HG03095 (cell line): Measurements from ENCODE around the gene CFAP43.
"Not testable (repeated sequence)": the region's sequence is repeated elsewhere in the genome, so short reads cannot be mapped to it uniquely, and the experiment has no call there.

Experiments used
- ATAC-seq: cut with Tn5 transposase; IDR thresholded peaks from one replicate; pipeline ENCODE4 v1.9.1; 2021; ENCODE audit warnings: moderate library complexity; ENCODE audit not compliant: unreplicated experiment

Gene CFAP43

GRCh38 chr10:104230490-104230889, 1.7 kb downstream of the CFAP43 start:
- ATAC-seq: no peak

- ATAC-seq: no peak
Measured at GRCh38 chr10:104223304-104223703, 8.9 kb downstream of the CFAP43 start.

GRCh38 chr10:104220522-104220921, 11.6 kb downstream of the CFAP43 start:
- no peak for ATAC-seq

DNA sequence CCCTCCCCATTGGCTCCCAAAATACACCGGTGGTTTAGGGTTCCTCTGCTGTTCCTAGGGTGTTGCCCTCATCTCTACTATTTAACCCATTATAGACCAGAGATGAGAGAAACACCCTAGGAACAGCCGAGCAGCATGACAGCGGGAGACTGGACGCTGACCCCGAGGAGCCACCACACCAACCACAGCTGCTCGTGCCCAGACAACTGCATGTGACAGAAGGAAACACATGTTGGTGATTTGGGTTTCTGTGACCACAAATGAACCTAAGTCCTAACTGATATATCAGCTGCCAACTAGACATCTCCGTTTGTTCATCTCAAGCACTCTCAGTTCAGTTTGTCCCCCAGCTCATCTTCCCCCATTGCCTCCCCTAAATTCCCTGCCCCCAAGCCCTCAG, 13.4 kb downstream of the CFAP43 start:
- no peak for ATAC-seq

- ATAC-seq: no peak
Measured at GRCh38 chr10:104216631-104217030, 15.5 kb downstream of the CFAP43 start.

DNA sequence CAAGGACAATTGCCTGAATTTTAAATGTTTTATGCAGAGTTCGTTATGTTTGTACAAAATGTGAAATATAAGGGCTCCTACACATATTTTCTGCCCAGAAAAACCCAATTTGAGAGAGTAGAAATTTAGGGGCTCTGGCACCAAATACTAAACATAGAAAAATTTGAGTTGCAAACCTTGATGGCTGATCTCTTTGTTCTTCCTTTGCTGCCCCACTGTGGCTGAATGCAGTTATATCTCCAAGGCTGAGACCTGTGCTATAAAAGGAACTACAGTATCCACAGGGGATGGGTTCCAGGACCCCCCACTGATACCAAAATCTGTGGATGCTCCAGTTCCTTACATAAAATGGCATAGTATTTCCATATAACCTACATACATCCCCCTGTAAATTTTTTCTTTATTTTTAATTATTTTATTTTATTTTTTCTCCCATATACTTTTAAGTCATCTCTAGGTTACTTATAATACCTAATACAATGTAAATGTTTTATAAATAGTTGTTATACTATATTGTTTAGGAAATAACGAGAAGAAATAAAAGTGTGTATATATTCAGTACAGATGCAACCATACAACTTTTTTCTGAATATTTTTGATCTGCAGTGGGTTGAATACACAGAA, 22.5 kb downstream of the CFAP43 start:
- ATAC-seq: no peak

- ATAC-seq: no peak
Measured at GRCh38 chr10:104208730-104209129, 23.4 kb downstream of the CFAP43 start.

DNA sequence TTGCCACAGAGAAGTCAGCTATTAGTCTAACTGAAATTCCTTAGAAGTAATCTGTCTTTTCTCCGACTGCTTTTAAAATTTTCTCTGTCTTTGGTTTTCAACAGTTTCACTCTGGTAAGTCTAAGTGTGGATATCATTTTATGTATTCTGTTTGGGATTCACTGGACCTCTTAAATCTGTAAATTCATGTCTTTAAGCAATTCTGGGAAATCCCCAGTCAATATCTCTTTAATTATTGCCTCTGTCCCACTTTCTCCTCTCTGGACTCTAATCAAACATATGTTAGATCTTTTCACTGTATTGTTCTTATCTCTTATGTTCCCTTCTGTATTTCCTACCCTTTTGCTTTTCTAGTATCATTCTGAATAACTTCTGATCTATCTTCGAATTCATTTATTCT, 29.9 kb downstream of the CFAP43 start:
- ATAC-seq: no peak

GRCh38 chr10:104201636-104202035, 30.5 kb downstream of the CFAP43 start:
- no peak for ATAC-seq

- ATAC-seq: no peak
Measured at GRCh38 chr10:104199567-104199966, 32.6 kb downstream of the CFAP43 start.

- ATAC-seq: no peak
Measured at GRCh38 chr10:104197364-104197763, 34.8 kb downstream of the CFAP43 start.

DNA sequence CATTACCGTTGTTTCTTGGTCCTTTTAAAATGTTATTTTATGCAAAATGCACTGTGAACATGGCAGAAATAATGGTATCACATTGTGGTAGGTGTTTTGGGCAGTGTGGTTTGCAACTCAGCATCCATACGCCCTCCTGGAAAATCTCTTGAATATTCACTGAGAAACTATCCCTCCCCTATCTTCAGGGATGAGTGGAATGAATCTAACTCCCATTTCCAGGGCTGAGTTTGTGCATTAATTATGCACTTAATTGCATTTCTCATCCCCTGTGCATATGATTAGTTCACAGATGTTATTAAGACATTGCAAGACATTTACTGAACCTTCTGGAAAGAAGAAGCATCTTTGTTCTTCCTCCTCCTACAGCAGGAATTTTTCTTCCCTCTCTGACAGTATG, 36.5 kb downstream of the CFAP43 start:
- ATAC-seq: no peak

DNA sequence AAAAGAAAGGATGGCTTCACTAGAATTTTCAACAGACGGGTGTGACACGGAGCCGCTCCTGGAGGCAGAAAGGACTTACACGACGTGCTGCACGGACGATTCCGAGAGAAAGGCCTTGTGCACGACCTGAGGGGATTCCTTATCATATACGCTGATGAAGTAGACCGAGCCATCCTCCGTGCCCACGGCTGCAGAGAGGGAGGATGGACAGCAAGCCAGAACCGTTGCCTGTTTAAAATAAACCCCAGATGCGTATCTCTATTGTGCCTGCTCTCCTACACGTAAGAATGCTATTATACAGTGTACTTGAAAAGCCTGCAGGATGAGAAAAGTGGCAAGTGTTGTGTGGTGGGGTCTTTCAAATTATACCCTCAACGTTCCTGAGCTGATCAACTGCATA, 38.4 kb downstream of the CFAP43 start:
- ATAC-seq: no peak

DNA sequence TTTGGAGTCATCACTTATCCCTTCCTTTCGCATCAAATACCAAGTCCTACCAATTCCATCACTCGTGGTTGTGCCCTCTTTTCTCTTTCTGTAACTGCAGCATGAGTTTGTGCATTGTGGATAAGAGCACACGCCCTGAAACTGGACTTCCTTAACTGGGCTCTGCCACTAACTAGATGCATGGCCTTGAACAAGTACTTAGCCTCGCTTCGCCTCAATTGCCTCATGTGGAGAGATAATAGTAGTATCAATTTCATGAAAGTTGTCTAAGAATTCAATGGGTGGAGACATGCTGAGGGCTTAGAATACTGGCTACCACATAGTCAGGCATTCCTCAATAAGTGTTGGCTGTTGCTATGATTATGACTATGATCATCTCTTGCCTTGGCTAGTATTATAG, 41.5 kb downstream of the CFAP43 start:
- ATAC-seq: no peak

DNA sequence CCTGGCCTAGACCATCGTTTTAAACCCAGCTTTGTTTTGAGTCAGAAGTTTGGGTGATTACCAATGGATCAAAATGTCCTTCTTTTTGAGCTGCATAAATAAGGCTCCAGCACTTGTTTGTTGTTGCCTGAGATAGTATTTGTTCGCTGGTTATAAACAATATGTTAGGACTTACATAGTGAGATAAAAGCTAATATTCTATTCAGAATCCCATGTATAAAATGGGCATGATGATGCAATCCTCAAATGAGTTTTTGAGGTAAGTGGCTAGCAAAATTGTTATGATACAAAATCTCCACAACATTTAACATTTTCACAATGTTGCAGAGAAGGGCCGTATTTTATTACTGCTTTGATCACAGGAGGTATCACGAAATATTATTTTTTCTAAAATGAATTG, 48.5 kb downstream of the CFAP43 start:
- ATAC-seq: no peak

- ATAC-seq: not testable (repeated sequence)
Measured at GRCh38 chr10:104174136-104174535, 58.0 kb downstream of the CFAP43 start.

DNA sequence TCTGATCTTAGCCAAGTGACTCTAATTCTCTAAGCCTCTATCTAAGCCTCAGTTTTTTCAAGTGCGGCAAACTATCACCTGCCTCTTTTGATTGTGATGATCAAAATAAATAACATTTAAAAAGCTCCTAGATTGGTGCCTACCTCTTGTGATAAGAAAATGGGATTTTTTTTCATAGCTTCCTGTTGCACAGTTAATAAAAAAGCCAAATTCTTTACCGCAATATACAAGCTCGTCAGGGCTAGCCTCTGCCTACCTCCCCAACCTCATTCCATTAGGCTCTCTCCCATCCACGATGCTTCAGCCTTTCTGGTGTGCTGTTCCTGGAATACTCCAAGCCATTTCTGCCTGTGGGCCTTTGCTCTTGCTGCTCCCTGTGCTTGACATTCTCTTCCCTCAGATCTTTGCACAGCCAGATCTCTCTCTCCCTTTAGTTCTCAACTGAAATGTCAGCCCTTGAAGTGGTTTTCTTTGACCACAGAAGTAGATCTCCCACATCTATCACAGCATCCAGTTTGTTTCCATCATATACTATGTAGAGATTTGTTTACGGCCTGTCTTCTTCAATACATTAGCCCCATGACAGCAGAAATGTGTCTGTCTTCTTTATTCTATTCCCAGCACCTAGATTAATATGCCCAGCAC, 61.4 kb downstream of the CFAP43 start:
- ATAC-seq: no peak

- no peak for ATAC-seq
Measured at GRCh38 chr10:104155591-104155990, 76.6 kb downstream of the CFAP43 start.

DNA sequence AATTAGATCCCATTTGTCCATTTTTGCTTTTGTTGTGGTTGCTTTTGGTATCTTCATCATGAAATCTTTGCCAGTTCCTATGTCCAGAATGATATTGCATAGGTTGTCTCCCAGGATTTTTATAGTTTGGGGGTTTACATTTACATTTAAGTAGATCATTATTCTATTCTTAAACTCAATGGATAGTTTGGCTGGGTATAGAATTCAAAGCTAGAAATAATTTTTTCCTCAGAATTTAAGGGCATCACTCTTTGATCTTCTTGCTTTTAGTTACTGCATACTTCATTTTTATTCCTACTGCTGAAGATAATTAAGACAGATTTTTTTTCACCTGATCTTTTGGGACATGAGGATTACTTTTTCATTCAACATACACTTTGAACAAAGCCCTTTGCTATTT, 80.4 kb downstream of the CFAP43 start:
- ATAC-seq: no peak

- no peak for ATAC-seq
Measured at GRCh38 chr10:104150139-104150538, 82.0 kb downstream of the CFAP43 start.

- no peak for ATAC-seq
Measured at GRCh38 chr10:104146882-104147281, 85.3 kb downstream of the CFAP43 start.

GRCh38 chr10:104144931-104145330, 87.2 kb downstream of the CFAP43 start:
- ATAC-seq: no peak

DNA sequence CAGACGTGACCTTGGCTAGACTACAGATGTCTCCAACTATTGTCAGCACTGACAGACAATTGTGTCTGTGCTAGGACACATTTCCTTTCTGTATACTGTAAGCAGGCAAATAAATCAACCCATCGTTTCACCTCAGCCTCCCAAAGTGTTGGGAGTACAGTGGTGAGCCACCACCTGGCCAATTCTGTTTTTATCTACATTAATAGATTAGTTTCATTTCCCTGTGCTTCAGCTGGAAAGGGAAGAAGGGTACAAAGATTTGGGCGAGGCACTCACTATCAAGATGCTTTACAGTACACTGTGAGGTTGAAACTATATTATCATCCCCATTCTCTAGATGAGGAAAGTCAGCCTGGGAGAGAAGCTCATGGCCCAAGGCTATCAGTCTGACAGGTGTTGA, 88.3 kb downstream of the CFAP43 start:
- ATAC-seq: no peak
